HCT116 (cell line): Measurements from ENCODE around the gene TECPR1. TPM values are rescaled to one million over a fixed set of nuclear protein-coding genes. Genes with fewer than 3 reads are reported as not detected.

ENCODE experiments used
- ATAC-seq: fragments of 200-7000 bp; cut with Tn5 transposase; 2 replicates; pipeline ENCODE4 v1.9.1; 2020; ENCODE audit warnings: mild to moderate bottlenecking, moderate library complexity
- BruUV-seq: library from RNA; stranded (reverse); fragments of 400-500 nt; replicated peaks from 2 replicates; lab custom pipeline; 2021; lab: Mats Ljungman, UMichigan
- CTCF ChIA-PET: fragments of 300-600 bp; sonication (Branson Sonifier 250); formaldehyde crosslinking; loops from one replicate; lab custom pipeline; 2021; ENCODE audit warnings: antibody characterized with exemption; lab: Charles Lee
- POLR2A ChIA-PET: fragments of 300-600, 350-600 bp; sonication (Branson Sonifier 250); formaldehyde crosslinking; loops from one replicate; lab custom pipeline; 2021; ENCODE audit warnings: antibody characterized with exemption; lab: Charles Lee
- RAD21 ChIA-PET, 2 experiments: fragments of 300-600 bp; sonication (Branson Sonifier 250); formaldehyde crosslinking; loops; one replicate each; lab custom pipeline; 2023; ENCODE audit warnings: low total read pairs in 2 of 2; ENCODE audit not compliant: uncharacterized antibody in 2 of 2, unreplicated experiment in 2 of 2, low non-redundant PET in 1 of 2; lab: Charles Lee
- DNase-seq: peaks from one replicate; pipeline ENCODE4 v3.0.0-alpha.2; 2010; ENCODE audit warnings: low read depth, low spot score
- H2AFZ ChIP-seq: fragments of 200-600 bp; shearing (Covaris generic), sonication (generic); 2 replicates; pipeline ENCODE4 v1.6.1; 2017; ENCODE audit warnings: low read depth, mixed run types, mixed read lengths, antibody characterized with exemption, low read length; ENCODE audit not compliant: poor library complexity, severe bottlenecking
- H3K27ac ChIP-seq: 2 replicates; pipeline ENCODE4 v1.5.1; 2012; ENCODE audit warnings: low read depth, low read length
- H3K27me3 ChIP-seq: fragments of 200-600 bp; sonication (generic); 2 replicates; pipeline ENCODE4 v1.6.1; 2016; ENCODE audit warnings: mixed run types, low read length, mixed read lengths; ENCODE audit not compliant: insufficient read depth
- H3K36me3 ChIP-seq, 2 experiments: fragments of 200-500 bp in 1 of 2; fragments of 200-600 bp in 1 of 2; sonication (Bioruptor generic) in 1 of 2; sonication (generic) in 1 of 2; 2 replicates each; pipeline versions ENCODE4 v1.5.1 to v1.6.1; 2014 to 2016; ENCODE audit warnings: low read length in 2 of 2, inconsistent platforms in 1 of 2, mixed read lengths in 1 of 2, mixed run types in 1 of 2; ENCODE audit not compliant: insufficient read depth in 2 of 2, control insufficient read depth in 1 of 2
- H3K4me1 ChIP-seq, 2 experiments: fragments of 200-600 bp in 1 of 2; sonication (generic) in 1 of 2; 2 replicates each; pipeline versions ENCODE4 v1.5.1 to v1.6.1; 2012 to 2017; ENCODE audit warnings: low read length in 2 of 2, inconsistent platforms in 1 of 2, mild to moderate bottlenecking in 1 of 2, mixed read lengths in 1 of 2, mixed run types in 1 of 2, moderate library complexity in 1 of 2; ENCODE audit not compliant: insufficient read depth in 2 of 2, control insufficient read depth in 1 of 2
- H3K4me2 ChIP-seq: fragments of 200-600 bp; sonication (generic); 2 replicates; pipeline ENCODE4 v1.6.1; 2017; ENCODE audit warnings: mixed run types, low read length, mixed read lengths
- H3K4me3 ChIP-seq, 2 experiments: fragments of 200-600 bp in 1 of 2; sonication (generic) in 1 of 2; replicated peaks in 1 of 2; 2 replicates each; pipeline ENCODE4 v1.5.1; 2011 to 2016; ENCODE audit warnings: low read length in 2 of 2, control low read depth in 1 of 2, low read depth in 1 of 2, mild to moderate bottlenecking in 1 of 2, mixed read lengths in 1 of 2, mixed run types in 1 of 2
- H3K79me2 ChIP-seq: fragments of 200-600 bp; sonication (generic); 2 replicates; pipeline ENCODE4 v1.6.1; 2017; ENCODE audit warnings: mild to moderate bottlenecking, mixed run types, low read length, moderate library complexity, mixed read lengths; ENCODE audit not compliant: insufficient read depth
- H3K9ac ChIP-seq: fragments of 200-600 bp; sonication (generic); 2 replicates; pipeline ENCODE4 v1.6.1; 2016; ENCODE audit warnings: low read length, mixed read lengths
- H3K9me2 ChIP-seq: fragments of 200-600 bp; sonication (generic), shearing (Covaris generic); 2 replicates; pipeline ENCODE4 v1.6.1; 2017; ENCODE audit warnings: mixed run types, mild to moderate bottlenecking, moderate library complexity; ENCODE audit not compliant: insufficient read depth
- H3K9me3 ChIP-seq, 2 experiments: fragments of 200-500 bp in 1 of 2; fragments of 200-600 bp in 1 of 2; sonication (Bioruptor generic) in 1 of 2; sonication (generic) in 1 of 2; 2 replicates each; pipeline ENCODE4 v1.6.1; 2014 to 2017; ENCODE audit warnings: low read length in 2 of 2, mixed read lengths in 2 of 2, inconsistent platforms in 1 of 2, low read depth in 1 of 2, mild to moderate bottlenecking in 1 of 2, mixed run types in 1 of 2, moderate library complexity in 1 of 2; ENCODE audit not compliant: control insufficient read depth in 1 of 2, insufficient read depth in 1 of 2
- H4K20me1 ChIP-seq: fragments of 200-600 bp; sonication (generic), shearing (Covaris generic); 2 replicates; pipeline ENCODE4 v1.6.1; 2017; ENCODE audit warnings: mixed run types, mild to moderate bottlenecking, moderate library complexity; ENCODE audit not compliant: insufficient read depth
- CEBPB ChIP-seq: IDR thresholded peaks from 2 replicates; pipeline ENCODE4 v1.6.1; 2012; ENCODE audit warnings: low read depth
- EGR1 ChIP-seq: IDR thresholded peaks from 2 replicates; pipeline ENCODE4 v1.6.1; 2012; ENCODE audit warnings: low read depth
- FOSL1 ChIP-seq: IDR thresholded peaks from 2 replicates; pipeline ENCODE4 v1.6.1; 2012; ENCODE audit warnings: low read depth
- POLR2AphosphoS5 ChIP-seq: IDR thresholded peaks from 2 replicates; pipeline ENCODE4 v1.6.1; 2011; ENCODE audit warnings: mild to moderate bottlenecking, low read depth, low read length, moderate library complexity
- YY1 ChIP-seq: IDR thresholded peaks from 2 replicates; pipeline ENCODE4 v1.6.1; 2011; ENCODE audit warnings: low read length, low read depth, moderate library complexity, mild to moderate bottlenecking; ENCODE audit not compliant: insufficient replicate concordance; ENCODE audit errors: extremely low read depth
- ZFX ChIP-seq: fragments of 450-650 bp; IDR thresholded peaks from 2 replicates; pipeline ENCODE4 v1.6.1; 2017
- intact Hi-C: fragments of 100-400 bp; cut with micrococcal nuclease; formaldehyde crosslinking; loops from 2 replicates; pipeline ENCODE4 v1.10.0; 2022
- total RNA-seq: library from RNA; stranded (reverse); gene quantifications from one replicate; pipeline ENCODE4 v1.2.1, GENCODE V29; 2021; ENCODE audit not compliant: unreplicated experiment
- TF ChIP-seq, protein P1 (sequence below), 3 experiments: fragments of 200-600 bp in 1 of 3; sonication (generic) in 1 of 3; IDR thresholded peaks in 2 of 3; conservative IDR thresholded peaks in 1 of 3; 2 replicates each; pipeline ENCODE4 v1.5.1; 2012 to 2017; ENCODE audit warnings: low read depth in 2 of 3, low read length in 2 of 3, antibody characterized with exemption in 1 of 3, borderline replicate concordance in 1 of 3, control low read depth in 1 of 3, mild to moderate bottlenecking in 1 of 3, mixed read lengths in 1 of 3, mixed run types in 1 of 3, moderate library complexity in 1 of 3; ENCODE audit not compliant: insufficient read depth in 1 of 3
- TF ChIP-seq, protein P2 (sequence below): IDR thresholded peaks from 2 replicates; pipeline ENCODE4 v1.6.1; 2012
- TF ChIP-seq, protein P3 (sequence below): IDR thresholded peaks from 2 replicates; pipeline ENCODE4 v1.6.1; 2012

TECPR1 gene
- total RNA-seq, 1 experiment from 2014 or later = 19.9 TPM

DNA sequence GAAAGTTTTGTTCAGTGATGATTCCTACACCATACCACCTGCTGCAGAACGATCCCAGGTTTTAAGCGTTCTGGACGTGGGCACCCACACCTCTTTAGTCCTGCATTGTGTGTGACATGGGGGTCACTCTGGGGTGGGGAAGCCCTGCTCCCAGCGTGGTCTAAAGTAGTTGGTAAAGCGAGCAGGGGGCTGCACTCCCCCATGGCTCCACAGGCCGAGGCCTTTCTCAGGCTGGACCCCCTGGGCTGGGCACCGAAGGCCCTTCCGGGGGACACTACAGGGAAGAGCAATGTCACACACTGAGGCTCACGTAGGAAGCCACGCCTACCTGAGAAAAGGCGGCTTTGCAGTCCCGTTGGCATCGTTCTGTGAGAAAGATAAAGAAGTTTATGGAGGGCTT, 41.7 kb upstream of the TECPR1 start:
- no peaks in the 10 kb centered on the region for H3K27me3 ChIP-seq
- H3K9me3 ChIP-seq = no peaks in the 10 kb centered on the region
- no TSS peak for BruUV-seq
- POLR2A ChIA-PET = no interaction called here
- no peaks in the 10 kb centered on the region for H3K9me2 ChIP-seq
- no peak for DNase-seq
- CTCF ChIA-PET = interaction anchor here (0.5 to 2.1 kb wide), 3 partner anchors 78 to 113 kb away, joined by 3 to 7 read pairs (median 3); partner anchors contain the start of gene BAIAP2L1
- no peak for ATAC-seq
- peaks cover 10 to 32% of the 10 kb centered on the region in 2 experiments; a peak in 3 of 4 replicates for H3K36me3 ChIP-seq
- H3K4me3 ChIP-seq = no peak overlapping the region
- H3K79me2 ChIP-seq = peaks cover 57% of the 10 kb centered on the region
- TF ChIP-seq CEBPB = no peak
- TF ChIP-seq, protein P1, sequence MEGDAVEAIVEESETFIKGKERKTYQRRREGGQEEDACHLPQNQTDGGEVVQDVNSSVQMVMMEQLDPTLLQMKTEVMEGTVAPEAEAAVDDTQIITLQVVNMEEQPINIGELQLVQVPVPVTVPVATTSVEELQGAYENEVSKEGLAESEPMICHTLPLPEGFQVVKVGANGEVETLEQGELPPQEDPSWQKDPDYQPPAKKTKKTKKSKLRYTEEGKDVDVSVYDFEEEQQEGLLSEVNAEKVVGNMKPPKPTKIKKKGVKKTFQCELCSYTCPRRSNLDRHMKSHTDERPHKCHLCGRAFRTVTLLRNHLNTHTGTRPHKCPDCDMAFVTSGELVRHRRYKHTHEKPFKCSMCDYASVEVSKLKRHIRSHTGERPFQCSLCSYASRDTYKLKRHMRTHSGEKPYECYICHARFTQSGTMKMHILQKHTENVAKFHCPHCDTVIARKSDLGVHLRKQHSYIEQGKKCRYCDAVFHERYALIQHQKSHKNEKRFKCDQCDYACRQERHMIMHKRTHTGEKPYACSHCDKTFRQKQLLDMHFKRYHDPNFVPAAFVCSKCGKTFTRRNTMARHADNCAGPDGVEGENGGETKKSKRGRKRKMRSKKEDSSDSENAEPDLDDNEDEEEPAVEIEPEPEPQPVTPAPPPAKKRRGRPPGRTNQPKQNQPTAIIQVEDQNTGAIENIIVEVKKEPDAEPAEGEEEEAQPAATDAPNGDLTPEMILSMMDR (IDR thresholded peaks at IDR 0.05 in 2 of 3, conservative IDR thresholded peaks at IDR 0.05 in 1 of 3; ENCODE audit: borderline replicate concordance in 1 of 3, insufficient read depth in 1 of 3, low read depth in 2 of 3, low read length in 2 of 3) = no peak
- no peak for TF ChIP-seq ZFX
- TF ChIP-seq, protein P2, sequence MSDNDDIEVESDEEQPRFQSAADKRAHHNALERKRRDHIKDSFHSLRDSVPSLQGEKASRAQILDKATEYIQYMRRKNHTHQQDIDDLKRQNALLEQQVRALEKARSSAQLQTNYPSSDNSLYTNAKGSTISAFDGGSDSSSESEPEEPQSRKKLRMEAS = no peak
- TF ChIP-seq POLR2AphosphoS5 = no peak
- TF ChIP-seq, protein P3, sequence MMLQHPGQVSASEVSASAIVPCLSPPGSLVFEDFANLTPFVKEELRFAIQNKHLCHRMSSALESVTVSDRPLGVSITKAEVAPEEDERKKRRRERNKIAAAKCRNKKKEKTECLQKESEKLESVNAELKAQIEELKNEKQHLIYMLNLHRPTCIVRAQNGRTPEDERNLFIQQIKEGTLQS = no peak
- no peak overlapping the region for H3K27ac ChIP-seq
- no peak overlapping the region for H3K9ac ChIP-seq
- H4K20me1 ChIP-seq = no peaks in the 10 kb centered on the region
- no peak overlapping the region for H3K4me2 ChIP-seq
- peaks cover 0 to 22% of the 10 kb centered on the region in 2 experiments; a peak in 2 of 4 replicates for H3K4me1 ChIP-seq
- intact Hi-C loops = loop anchor here (1.0 to 2.0 kb wide), 4 partner anchors 108 to 543 kb away; partner anchors contain the start of gene BAIAP2L1
- no peak overlapping the region for H2AFZ ChIP-seq
- RAD21 ChIA-PET = no interaction called here

DNA sequence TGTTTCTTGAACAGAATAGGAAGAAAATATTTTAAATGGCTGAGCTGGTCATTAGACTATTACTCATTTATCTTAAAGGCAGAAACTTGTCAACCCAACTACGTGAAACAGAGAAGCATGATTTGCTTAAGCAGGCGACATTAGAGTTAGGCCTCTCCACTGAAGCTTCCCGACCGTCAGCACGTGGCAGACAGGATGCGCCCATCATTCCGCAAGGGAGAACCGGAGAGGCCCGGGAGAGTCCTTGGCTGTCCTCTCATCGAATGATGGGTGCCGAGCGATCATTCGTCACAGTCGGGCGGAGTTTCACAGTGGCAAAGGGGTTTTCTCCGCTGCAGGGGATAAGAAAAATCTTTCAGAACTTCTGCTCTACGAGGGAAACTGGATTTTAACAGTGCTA, 41.2 kb upstream of the TECPR1 start:
- H3K9ac ChIP-seq = no peak overlapping the region
- peaks cover 62% of the 10 kb centered on the region for H3K79me2 ChIP-seq
- no peaks in the 10 kb centered on the region for H3K27me3 ChIP-seq
- H3K4me2 ChIP-seq = no peak overlapping the region
- H3K27ac ChIP-seq = no peak overlapping the region
- no peaks in the 10 kb centered on the region for H3K9me2 ChIP-seq
- 0 out of 2 replicates have a peak, but pooled peaks have one; percentile 4 for TF ChIP-seq POLR2AphosphoS5
- no peak for TF ChIP-seq EGR1
- TF ChIP-seq YY1 = no peak
- TF ChIP-seq, protein P1 (IDR thresholded peaks at IDR 0.05 in 2 of 3, conservative IDR thresholded peaks at IDR 0.05 in 1 of 3; ENCODE audit: borderline replicate concordance in 1 of 3, insufficient read depth in 1 of 3, low read depth in 2 of 3, low read length in 2 of 3) = no peak
- no peak for TF ChIP-seq FOSL1
- ChIA-PET RAD21 (no interaction called here), CTCF (interaction anchor here (1.3 to 2.1 kb wide), 2 partner anchors 108 to 109 kb away, joined by 3 to 7 read pairs; partner anchors contain the start of gene BAIAP2L1), POLR2A (no interaction called here)
- H3K9me3 ChIP-seq = no peaks in the 10 kb centered on the region
- H3K36me3 ChIP-seq = peaks cover 10 to 32% of the 10 kb centered on the region in 2 experiments; a peak in 3 of 4 replicates
- no peak overlapping the region for H2AFZ ChIP-seq
- no TSS peak for BruUV-seq
- no peak overlapping the region for H3K4me3 ChIP-seq
- H3K4me1 ChIP-seq = peaks cover 0 to 22% of the 10 kb centered on the region in 2 experiments; a peak in 2 of 4 replicates
- ATAC-seq (no peak), DNase-seq (no peak)
- intact Hi-C loops = no loop called here
- H4K20me1 ChIP-seq = no peaks in the 10 kb centered on the region
